Activated naive CD8-positive, alpha-beta T cell treated with anti-CD3 and anti-CD28 coated beads, Interleukin-2, amount 10 ng/mL, durations not matched to agents 7 days and 5 days (primary cell): ENCODE measurements around the gene PPP1R12A. TPM values are rescaled to one million over a fixed set of nuclear protein-coding genes. Genes with fewer than 3 reads are reported as not detected.

Source experiments
- ATAC-seq: fragments of 150-1000 bp; cut with Tn5 transposase; one replicate; pipeline ENCODE4 v1.10.0; 2021; ENCODE audit warnings: low read depth, moderate library complexity
- POLR2A ChIA-PET: fragments of 350-600 bp; sonication (Branson Sonifier 250); formaldehyde crosslinking; loops from one replicate; lab custom pipeline; 2021; ENCODE audit warnings: antibody characterized with exemption; lab: Charles Lee
- DNase-seq: peaks from one replicate; pipeline ENCODE4 v3.0.0; 2021
- H3K27ac Mint-ChIP-seq: one replicate; pipeline ENCODE4 v1.8.0; 2022; ENCODE audit warnings: mild to moderate bottlenecking, mixed read lengths
- H3K27me3 Mint-ChIP-seq: one replicate; pipeline ENCODE4 v1.8.0; 2022; ENCODE audit warnings: mild to moderate bottlenecking, moderate library complexity, mixed read lengths
- H3K36me3 Mint-ChIP-seq: one replicate; pipeline ENCODE4 v1.8.0; 2021; ENCODE audit warnings: mild to moderate bottlenecking, mixed read lengths
- H3K4me1 Mint-ChIP-seq: one replicate; pipeline ENCODE4 v1.8.0; 2021; ENCODE audit warnings: mixed read lengths
- H3K4me3 Mint-ChIP-seq: one replicate; pipeline ENCODE4 v1.8.0; 2022; ENCODE audit warnings: mild to moderate bottlenecking, moderate library complexity, mixed read lengths
- H3K9me3 Mint-ChIP-seq: one replicate; pipeline ENCODE4 v1.8.0; 2021; ENCODE audit warnings: mixed read lengths
- total RNA-seq, 2 experiments: library from RNA; stranded (reverse); gene quantifications; one replicate each; pipeline ENCODE4 v1.2.3, GENCODE V29; 2021

PPP1R12A gene
- total RNA-seq, 2 experiments from 2014 or later, result 100 to 111 TPM

- Mint-ChIP-seq H3K27me3 (no peaks in the 10 kb centered on the region), H3K4me3 (no peak overlapping the region), H3K4me1 (peaks cover 8% of the 10 kb centered on the region), H3K27ac (no peak overlapping the region), H3K36me3 (peaks cover 14% of the 10 kb centered on the region), H3K9me3 (no peaks in the 10 kb centered on the region)
- POLR2A ChIA-PET, result no interaction called here
- DNase-seq (no peak), ATAC-seq (no peak)
Measured at GRCh38 chr12:79778802-79779448, 156.0 kb downstream of the PPP1R12A start.

- H3K27me3 Mint-ChIP-seq, result no peaks in the 10 kb centered on the region
- POLR2A ChIA-PET, result no interaction called here
- H3K4me1 Mint-ChIP-seq, result no peaks in the 10 kb centered on the region
- no peak overlapping the region for H3K4me3 Mint-ChIP-seq
- H3K9me3 Mint-ChIP-seq, result no peaks in the 10 kb centered on the region
- no peak for ATAC-seq
- H3K36me3 Mint-ChIP-seq, result peaks cover 11% of the 10 kb centered on the region
- H3K27ac Mint-ChIP-seq, result no peak overlapping the region
- DNase-seq, result no peak
Measured at GRCh38 chr12:79776111-79776510, 158.8 kb downstream of the PPP1R12A start.

GRCh38 chr12:79775355-79776027 lies 159.4 kb downstream of the PPP1R12A start:
- H3K9me3 Mint-ChIP-seq, result no peaks in the 10 kb centered on the region
- ATAC-seq (no peak), DNase-seq (no peak)
- POLR2A ChIA-PET, result no interaction called here
- no peaks in the 10 kb centered on the region for H3K4me1 Mint-ChIP-seq
- H3K27ac Mint-ChIP-seq, result peak overlapping the region; percentile 42
- H3K4me3 Mint-ChIP-seq, result no peak overlapping the region
- peaks cover 14% of the 10 kb centered on the region for H3K36me3 Mint-ChIP-seq
- no peaks in the 10 kb centered on the region for H3K27me3 Mint-ChIP-seq

GRCh38 chr12:79773896-79774295 lies 161.0 kb downstream of the PPP1R12A start:
- H3K27me3 Mint-ChIP-seq, result no peaks in the 10 kb centered on the region
- H3K9me3 Mint-ChIP-seq, result no peaks in the 10 kb centered on the region
- POLR2A ChIA-PET, result no interaction called here
- H3K4me3 Mint-ChIP-seq, result no peak overlapping the region
- ATAC-seq (no peak), DNase-seq (no peak)
- no peak overlapping the region for H3K27ac Mint-ChIP-seq
- H3K36me3 Mint-ChIP-seq, result peaks cover 12% of the 10 kb centered on the region
- H3K4me1 Mint-ChIP-seq, result no peaks in the 10 kb centered on the region

- DNase-seq (no peak), ATAC-seq (no peak)
- no peak overlapping the region for H3K27ac Mint-ChIP-seq
- no peak overlapping the region for H3K4me3 Mint-ChIP-seq
- H3K27me3 Mint-ChIP-seq, result no peaks in the 10 kb centered on the region
- H3K4me1 Mint-ChIP-seq, result no peaks in the 10 kb centered on the region
- POLR2A ChIA-PET, result no interaction called here
- H3K36me3 Mint-ChIP-seq, result peaks cover 6% of the 10 kb centered on the region
- H3K9me3 Mint-ChIP-seq, result no peaks in the 10 kb centered on the region
Measured at GRCh38 chr12:79769860-79770485, 164.9 kb downstream of the PPP1R12A start.

- H3K4me3 Mint-ChIP-seq, result no peak overlapping the region
- ATAC-seq, result no peak
- DNase-seq, result no peak
- H3K27me3 Mint-ChIP-seq, result no peaks in the 10 kb centered on the region
- H3K9me3 Mint-ChIP-seq, result no peaks in the 10 kb centered on the region
- POLR2A ChIA-PET, result no interaction called here
- H3K27ac Mint-ChIP-seq, result no peak overlapping the region
- H3K4me1 Mint-ChIP-seq, result no peaks in the 10 kb centered on the region
- H3K36me3 Mint-ChIP-seq, result peaks cover 6% of the 10 kb centered on the region
Measured at GRCh38 chr12:79769189-79769859, 165.6 kb downstream of the PPP1R12A start.

- H3K27me3 Mint-ChIP-seq, result peaks cover 6% of the 10 kb centered on the region
- H3K36me3 Mint-ChIP-seq, result peaks cover 3% of the 10 kb centered on the region
- no peak overlapping the region for H3K27ac Mint-ChIP-seq
- no peak overlapping the region for H3K4me3 Mint-ChIP-seq
- DNase-seq (no peak), ATAC-seq (no peak)
- H3K9me3 Mint-ChIP-seq, result no peaks in the 10 kb centered on the region
- POLR2A ChIA-PET, result no interaction called here
- H3K4me1 Mint-ChIP-seq, result no peaks in the 10 kb centered on the region
Measured at GRCh38 chr12:79766705-79767464, 168.0 kb downstream of the PPP1R12A start.

- no peak for ATAC-seq
- POLR2A ChIA-PET, result no interaction called here
- Mint-ChIP-seq H3K4me3 (no peak overlapping the region), H3K4me1 (no peaks in the 10 kb centered on the region), H3K36me3 (no peaks in the 10 kb centered on the region), H3K27me3 (peaks cover 6% of the 10 kb centered on the region), H3K27ac (no peak overlapping the region), H3K9me3 (no peaks in the 10 kb centered on the region)
- no peak for DNase-seq
Measured at GRCh38 chr12:79765157-79765556, 169.7 kb downstream of the PPP1R12A start.

- POLR2A ChIA-PET, result no interaction called here
- Mint-ChIP-seq H3K36me3 (no peaks in the 10 kb centered on the region), H3K27me3 (peaks cover 6% of the 10 kb centered on the region), H3K4me3 (no peak overlapping the region), H3K27ac (no peak overlapping the region), H3K9me3 (no peaks in the 10 kb centered on the region), H3K4me1 (no peaks in the 10 kb centered on the region)
- ATAC-seq, result no peak
- DNase-seq, result no peak
Measured at GRCh38 chr12:79764641-79765040, 170.3 kb downstream of the PPP1R12A start.

- H3K4me1 Mint-ChIP-seq, result no peaks in the 10 kb centered on the region
- POLR2A ChIA-PET, result no interaction called here
Measured at GRCh38 chr12:79763766-79764452, 171.0 kb downstream of the PPP1R12A start.

GRCh38 chr12:79761341-79761740 lies 173.6 kb downstream of the PPP1R12A start:
- no peak for ATAC-seq
- H3K36me3 Mint-ChIP-seq, result no peaks in the 10 kb centered on the region
- H3K27me3 Mint-ChIP-seq, result peaks cover 6% of the 10 kb centered on the region
- no peaks in the 10 kb centered on the region for H3K4me1 Mint-ChIP-seq
- H3K4me3 Mint-ChIP-seq, result no peak overlapping the region
- peaks cover 3% of the 10 kb centered on the region for H3K9me3 Mint-ChIP-seq
- no peak for DNase-seq
- POLR2A ChIA-PET, result no interaction called here
- no peak overlapping the region for H3K27ac Mint-ChIP-seq

More at GRCh38 chr12:79763766-79764452, 171.0 kb downstream of the PPP1R12A start:
- Mint-ChIP-seq H3K36me3 (no peaks in the 10 kb centered on the region), H3K27me3 (peaks cover 6% of the 10 kb centered on the region), H3K27ac (no peak overlapping the region), H3K9me3 (no peaks in the 10 kb centered on the region), H3K4me3 (no peak overlapping the region)
- ATAC-seq (no peak), DNase-seq (no peak)

GRCh38 chr12:79747274-79747673 lies 187.6 kb downstream of the PPP1R12A start:
- H3K27me3 Mint-ChIP-seq, result peaks cover 12% of the 10 kb centered on the region
- no peak overlapping the region for H3K27ac Mint-ChIP-seq
- H3K4me3 Mint-ChIP-seq, result no peak overlapping the region
- no peaks in the 10 kb centered on the region for H3K36me3 Mint-ChIP-seq
- H3K9me3 Mint-ChIP-seq, result no peaks in the 10 kb centered on the region
- ATAC-seq (no peak), DNase-seq (no peak)
- POLR2A ChIA-PET, result no interaction called here
- H3K4me1 Mint-ChIP-seq, result no peaks in the 10 kb centered on the region
